ENCODE data around the gene SORBS1.

SORBS1 gene

DNA sequence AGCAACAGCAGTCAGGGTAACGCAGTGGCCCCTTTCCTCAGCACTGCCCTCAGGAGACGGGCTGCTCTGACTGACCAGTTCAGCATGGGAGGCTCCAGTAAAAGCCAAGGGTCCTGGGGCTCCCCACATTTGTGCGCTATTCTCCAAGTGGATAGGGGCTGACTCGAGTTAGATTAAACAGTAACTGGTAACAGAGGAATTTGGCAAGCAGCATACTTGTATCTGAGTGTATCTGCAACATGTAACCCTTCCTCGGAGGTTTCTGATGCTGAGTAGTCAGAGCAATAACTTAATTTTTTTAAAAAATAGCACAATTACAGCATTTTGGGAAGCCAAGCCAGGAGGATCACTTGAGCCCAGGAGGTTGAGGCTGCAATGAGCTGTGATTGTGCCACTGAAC is 22.8 kb downstream of the SORBS1 start:
- DNase-seq, result no peak

DNA sequence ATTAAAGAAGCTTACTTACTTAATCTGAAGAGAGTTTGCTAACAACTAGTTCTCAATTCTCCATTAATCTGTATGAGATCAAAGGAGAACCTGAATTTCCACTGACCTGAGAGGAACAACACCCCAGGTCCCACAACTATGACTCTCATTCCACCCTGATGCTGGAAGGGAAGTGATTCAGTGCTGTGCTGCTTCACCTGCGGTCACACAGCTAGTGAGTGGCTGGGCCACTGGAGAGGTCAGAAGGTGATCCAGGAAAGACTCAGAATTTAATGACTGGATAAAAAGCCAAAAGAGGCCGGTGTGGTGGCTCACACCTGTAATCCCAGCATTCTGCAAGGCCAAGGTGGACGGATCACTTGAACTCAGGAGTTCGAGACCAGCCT is 23.6 kb downstream of the SORBS1 start:
- no peak for DNase-seq

DNA sequence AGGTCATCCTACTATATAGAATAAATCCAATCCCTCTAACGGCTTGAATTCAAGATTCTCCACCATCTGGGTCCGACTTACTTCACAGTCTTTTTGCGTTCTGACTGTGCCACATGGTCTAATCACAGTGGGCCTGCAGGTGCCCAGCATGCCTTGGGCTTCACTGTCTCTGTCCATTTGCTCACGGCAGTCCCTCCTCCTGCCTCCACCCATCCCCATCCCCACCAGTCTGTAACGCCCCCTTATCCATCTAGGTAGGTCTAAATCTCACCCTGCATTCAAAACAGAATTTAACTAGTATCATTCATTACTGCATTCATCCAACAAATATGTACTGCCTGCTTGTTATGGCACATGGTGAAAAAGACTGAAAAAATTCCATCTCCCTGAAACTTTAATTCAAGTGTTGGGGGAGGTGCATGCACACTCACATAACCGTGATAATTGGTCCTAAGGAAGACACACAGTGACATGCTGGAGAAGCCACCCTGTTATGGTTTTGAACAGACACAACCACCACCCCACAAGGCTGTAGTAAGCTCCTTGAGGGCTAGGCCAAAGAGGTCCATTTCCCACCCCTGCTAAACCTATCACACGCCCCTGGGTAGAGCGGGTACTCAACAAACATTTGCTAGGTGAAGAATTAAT is 24.2 kb downstream of the SORBS1 start:
- no peak for DNase-seq

DNA sequence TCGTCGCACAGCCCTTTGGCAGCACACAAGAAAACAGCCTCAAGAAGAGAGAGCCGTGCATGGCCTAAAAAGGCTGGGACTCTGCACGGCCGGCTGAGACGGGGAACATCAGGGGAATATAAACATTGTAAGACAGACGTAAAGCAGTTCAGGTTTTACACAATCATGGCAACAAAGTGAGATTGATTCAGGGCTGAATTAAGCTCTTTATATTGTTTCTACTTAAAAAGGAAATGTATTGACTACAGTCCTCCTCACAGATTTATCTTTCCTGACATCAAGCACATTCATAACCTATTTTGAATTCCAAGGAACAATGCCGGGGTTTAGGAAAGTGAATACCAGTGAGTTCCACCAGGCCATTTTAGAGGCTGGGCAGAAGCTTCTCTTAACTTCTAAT is 25.2 kb downstream of the SORBS1 start:
- DNase-seq, result no peak

DNA sequence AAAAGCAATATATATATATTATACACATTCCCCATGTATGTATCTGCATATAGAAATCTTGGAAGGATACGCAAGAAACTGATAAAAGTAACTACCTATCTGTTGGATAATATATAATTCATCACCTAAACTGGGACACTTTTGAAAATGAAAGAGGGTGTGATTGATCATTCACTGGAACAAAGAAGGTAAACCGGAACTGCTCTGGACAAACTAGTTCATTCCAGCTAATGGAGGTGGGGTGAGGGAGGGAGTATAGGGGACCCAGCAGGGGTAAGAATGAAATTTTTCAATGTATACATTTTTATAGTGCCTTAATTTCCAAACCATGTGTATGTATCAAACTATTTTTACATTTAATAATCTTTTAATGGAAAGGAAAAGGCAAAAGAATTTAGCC is 25.6 kb downstream of the SORBS1 start:
- no peak for DNase-seq

DNA sequence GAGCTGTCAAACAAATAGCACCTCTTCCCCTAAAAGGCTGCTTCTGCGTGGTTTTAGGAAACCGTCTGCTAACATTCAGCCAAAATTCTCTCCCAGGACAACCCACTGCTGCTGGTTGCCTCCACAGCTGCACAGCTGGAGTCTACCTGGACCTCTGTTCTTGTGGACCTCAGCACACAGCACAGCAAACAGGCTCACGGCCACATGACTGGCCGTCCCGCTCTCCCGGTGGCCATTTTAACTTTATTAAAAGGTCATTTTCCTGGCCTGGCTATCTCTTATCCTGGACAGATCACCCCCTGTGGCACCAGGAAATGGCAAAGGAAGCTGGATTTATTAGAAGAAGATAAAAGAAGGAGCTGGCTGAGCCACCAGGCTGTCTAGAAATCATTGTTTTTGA is 27.6 kb downstream of the SORBS1 start:
- no peak for DNase-seq

DNA sequence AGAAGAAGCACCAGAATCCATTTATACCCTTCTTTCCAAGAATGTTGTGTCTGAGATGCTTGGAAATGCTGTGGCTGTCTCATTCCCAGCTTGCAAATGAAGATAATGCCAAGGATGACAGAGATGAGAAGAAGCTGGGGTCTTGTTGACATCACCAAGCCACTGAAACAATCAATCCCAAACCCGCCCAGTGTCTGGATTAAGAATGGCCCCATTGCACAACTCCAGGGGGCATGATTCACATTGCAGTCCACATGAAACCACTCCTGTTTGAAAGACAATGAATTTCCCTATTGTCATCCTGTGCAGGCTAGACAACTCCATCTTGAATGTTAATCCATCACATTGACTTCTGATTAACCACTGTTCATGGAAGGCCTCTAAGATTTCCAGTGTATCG is 28.6 kb downstream of the SORBS1 start:
- DNase-seq, result no peak

DNA sequence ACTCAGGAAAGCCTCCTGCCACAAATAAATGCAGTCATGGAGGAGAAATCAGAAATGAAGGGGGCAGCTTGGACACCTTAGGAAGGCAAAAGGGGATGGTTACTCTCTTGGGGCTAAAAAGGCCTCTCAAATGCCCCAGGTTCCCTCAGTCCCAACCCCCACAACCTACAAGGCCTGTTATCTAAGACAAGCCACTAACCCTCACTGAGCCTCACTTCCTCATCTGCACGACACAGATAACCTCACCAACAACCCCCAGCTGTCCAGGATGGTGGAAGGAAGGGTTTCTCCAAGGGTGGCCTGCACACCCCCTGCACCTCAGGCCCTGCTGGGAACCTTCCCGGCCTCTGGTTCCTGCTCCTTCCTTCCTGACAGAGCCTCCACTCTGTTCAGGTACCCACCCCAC is 29.2 kb downstream of the SORBS1 start:
- DNase-seq, result no peak

DNA sequence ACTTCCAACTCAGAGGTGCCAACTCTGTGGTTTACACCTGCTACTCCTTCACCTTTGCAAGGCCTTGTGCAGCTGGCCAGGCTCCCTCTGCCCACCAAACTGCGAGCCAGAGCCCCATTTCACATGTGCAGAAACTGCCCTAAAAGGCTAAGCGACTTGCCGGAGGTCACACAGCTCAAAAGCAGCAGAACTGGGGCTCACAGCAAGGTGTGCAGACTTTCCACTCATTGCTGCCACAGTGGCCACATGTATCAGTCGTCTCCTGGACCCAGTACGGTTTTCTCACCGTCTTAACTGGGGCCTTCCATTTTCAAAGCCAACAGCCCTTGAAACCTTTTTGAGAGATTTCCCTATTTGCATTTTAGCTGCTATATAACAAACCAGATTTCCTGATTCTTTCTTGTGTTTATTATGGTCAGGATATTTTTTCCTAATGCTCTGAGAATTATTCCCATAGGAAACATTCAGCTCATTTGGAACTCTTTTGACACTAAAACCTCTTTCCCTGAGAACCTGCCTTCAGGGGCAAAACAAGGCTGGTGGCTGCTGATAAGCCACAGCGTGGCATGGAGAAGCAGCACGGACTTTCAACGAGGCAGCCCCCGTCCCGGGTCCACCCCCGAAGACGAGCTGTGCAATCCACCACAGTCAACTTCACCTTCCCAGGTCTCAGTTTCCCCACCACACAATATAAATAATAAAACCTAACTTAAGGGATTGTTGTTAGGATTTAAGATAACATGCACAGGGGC is 29.9 kb downstream of the SORBS1 start:
- DNase-seq, result no peak

DNA sequence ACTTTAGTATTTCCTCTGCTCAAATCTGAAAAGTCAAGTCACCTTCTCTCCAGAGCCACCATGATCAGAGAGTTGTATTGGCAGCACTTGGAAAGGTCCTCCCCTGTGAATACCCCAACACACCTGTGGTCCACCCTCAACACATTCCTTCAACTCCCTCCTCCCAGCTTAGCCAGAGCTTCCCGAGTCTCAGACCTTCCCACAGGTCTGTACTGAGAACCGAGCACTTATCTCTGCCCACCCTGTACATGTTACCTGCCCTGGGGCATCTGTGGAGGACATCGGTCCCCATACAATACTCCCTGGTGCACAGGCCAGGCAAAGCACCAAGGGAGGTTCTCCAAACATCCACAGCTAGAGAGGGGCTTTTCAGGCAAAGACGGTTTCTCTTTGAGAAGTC is 30.6 kb downstream of the SORBS1 start:
- no peak for DNase-seq

DNA sequence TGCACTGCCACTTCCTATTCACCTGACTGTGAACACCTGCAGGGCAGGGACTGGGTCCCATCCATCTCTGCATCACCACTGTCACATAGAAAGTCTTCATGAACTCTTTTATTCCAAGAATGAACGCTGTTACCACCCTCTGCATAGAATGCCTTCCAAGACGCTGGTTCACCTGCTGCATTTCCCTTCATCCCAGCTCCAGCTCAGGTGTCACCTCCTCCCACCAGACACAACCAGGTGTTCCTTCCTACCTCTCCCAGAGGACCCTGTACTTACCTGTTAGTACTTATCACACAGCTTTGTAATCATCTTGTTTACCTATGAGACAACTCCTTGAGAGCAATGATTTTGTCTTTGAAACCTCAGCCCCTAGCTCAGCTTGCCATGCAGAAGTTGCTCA is 31.1 kb downstream of the SORBS1 start:
- no peak for DNase-seq

DNA sequence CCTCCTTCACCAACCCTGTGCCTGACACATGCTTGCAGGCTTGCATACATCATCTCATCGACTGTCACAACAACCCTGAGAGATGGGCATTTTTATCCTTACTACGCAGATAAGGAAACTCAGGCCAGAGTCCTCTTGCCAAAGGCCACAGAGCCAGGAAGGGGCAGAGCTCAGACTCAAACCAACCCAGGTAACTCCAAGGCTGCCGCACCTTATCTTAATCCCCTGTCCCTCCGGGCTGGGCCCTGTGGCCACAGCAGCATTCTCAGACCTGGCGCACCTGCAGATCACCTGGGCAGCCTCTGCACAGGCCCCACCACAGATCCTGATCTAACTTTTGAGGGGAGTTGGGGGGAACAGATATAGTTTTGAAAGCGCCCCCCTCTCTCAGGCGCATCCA is 35.1 kb downstream of the SORBS1 start:
- no peak for DNase-seq

DNA sequence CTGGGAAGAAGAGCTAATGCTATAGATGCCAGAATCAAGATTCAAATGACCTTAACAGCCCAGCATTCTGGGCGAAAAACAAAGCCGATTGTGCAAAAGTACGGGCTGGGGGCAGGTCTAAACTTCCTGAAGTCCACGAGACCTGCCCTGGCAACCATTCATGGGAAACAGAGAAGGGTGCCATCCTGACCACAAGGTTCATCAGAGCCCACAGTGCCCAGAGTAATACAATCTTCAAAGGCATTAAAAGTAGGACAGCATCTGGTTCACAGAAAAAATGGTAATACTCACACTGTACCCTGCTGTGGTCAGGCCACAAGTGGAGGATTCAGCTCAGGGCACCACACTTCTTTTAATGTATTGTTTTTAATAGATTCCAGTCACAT is 36.1 kb downstream of the SORBS1 start:
- DNase-seq, result no peak

DNA sequence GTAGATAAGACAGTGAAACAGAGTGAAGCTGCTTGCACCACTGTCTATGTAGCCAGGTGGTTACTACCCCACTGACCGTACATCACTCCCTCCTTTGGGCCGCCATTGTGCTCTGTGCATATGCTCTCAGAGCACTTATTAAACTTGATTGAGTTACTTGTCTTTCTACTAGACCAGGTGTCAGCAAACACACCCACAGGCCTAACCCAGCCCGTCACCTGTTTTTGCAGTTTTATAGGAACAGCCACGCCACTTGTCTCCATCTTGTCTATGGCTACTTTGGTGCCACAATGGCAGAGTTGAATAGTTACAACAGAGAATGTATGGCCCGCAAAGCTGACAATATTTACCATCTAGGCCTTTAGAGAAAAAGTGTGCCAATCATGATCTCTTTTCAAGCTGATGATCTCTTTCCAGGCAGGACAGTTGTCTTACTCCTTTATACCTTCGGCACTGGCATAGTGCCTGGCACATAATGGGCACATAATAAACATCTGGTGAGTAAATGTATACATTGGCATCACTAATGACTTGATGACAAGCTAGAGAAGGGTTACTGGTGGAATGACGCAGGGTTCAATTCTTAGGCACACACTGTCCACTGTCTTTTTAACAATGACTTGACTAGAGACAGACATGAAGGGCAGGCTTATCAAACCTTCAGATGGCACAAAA is 36.7 kb downstream of the SORBS1 start:
- no peak for DNase-seq

DNA sequence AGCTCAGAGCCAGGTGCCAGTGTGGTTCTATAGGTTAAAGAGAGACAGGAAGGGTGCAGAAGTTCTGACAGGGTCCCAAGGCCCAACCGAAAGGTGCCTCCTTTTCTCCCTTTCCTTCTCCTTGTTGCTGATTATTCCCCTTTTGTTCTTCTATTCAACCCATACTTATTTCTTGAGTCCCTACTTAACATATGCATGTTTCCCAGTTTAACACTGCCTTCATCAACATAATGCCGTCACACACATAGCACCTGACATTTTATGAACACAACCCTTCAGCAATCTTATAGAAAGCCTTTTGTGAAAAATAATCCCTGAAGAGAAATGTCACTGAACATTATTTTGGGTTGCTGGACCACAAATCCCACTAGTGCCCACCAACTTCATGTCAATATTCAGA is 39.1 kb downstream of the SORBS1 start:
- no peak for DNase-seq

DNA sequence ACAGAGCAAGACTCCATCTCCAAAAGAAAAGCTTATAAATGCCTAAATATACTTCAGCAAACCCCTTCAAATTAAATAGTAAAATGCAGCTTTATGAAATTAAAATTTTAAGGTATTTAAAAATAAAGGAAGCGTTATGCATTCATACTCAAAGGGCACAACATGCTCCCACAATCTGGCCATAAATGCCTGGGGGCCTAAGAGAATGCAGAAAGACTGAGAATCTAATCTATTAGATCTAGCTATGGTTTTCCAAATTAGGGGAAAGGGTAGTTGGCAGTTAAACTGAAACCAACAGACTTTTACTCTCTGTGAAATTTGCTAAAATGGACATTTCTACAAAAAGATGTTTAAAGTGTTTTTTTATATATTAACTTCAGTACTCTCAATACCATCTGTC is 40.6 kb downstream of the SORBS1 start:
- DNase-seq, result no peak

DNA sequence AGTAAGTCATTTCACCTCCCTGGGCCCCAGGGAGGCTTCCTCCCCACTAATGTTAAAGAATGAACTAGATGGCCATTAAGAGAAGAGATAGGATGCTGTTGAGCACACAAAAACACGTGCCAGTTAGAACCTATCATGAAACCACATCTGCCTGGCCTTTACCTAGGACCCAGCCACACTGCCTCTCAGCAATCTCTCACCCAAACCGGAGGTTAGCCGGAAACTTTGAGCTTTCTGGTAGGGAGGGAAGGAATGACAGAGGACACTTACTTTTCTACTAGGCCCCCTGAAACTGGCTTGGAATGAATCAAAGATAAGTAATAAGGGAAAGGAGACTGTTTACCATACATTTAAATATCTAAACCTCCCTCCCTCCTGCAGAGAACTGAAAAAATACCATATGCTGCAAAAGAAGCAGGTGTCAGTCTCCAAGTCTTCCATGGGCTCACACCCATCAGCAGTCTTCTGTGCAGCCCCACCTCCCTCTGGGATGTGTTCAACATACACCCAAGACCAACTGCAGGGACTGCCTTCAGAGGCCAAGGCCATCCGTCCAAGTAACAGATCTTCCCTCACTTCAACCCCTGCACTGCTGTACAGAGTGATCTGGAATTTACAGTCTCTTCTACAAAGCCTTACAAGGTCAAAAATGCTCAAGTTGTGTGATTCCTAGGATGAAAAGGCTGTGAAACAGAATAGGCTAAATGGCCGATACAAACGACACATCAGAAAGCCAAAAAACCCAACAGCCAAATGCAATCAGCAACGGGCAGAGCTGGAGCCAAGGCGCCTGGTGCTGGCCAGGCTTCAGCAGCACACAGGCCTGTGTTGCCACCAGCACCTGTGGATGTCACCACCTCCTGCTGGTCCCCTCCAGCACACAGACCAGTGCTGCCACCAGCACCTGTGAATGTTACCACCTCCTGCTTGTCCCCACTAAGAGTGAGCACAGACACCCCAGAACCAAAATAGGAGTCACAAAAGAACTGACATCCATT is 42.4 kb downstream of the SORBS1 start:
- no peak for DNase-seq

DNA sequence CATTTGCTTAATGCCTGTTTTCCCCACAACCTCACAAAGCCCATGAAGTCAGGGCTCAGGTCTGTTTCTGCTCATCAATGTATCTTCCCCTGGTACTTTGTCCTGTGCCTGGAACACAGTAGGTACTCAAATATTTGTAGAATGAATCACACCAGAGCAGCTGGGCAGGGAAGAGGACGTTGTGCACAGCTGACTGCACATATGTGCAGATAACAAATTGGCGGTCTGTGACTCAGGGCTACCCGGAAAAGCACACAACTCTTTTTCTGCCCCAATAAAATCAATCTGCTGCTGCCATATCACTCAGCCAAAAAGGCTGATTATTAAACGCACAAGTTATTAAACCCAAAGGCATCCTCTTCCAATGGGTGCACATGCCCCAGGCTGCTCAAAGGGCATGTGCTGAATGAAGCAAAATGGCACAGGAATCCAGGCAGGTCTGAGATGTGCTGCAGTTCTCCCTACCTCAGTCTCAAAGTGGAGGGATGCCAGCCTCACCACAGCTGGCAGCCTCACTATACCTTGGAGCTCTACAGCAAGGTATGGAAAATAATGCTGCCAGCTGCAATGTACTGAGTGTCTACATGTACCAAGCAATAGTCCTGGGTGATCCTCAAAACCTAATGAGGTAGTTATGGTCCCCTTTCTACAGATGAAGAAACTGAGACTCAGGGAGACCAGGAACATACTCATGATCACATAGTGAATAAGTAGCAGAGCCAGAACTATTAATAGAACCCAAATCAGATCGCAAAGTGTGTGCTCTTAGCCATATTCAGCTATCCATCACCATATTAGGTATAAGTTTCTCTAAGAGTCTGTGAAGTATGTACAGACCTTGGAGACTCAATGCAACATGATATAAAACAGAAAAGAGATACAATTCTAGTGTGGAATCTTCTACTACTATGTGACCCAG is 43.4 kb downstream of the SORBS1 start:
- DNase-seq, result no peak

DNA sequence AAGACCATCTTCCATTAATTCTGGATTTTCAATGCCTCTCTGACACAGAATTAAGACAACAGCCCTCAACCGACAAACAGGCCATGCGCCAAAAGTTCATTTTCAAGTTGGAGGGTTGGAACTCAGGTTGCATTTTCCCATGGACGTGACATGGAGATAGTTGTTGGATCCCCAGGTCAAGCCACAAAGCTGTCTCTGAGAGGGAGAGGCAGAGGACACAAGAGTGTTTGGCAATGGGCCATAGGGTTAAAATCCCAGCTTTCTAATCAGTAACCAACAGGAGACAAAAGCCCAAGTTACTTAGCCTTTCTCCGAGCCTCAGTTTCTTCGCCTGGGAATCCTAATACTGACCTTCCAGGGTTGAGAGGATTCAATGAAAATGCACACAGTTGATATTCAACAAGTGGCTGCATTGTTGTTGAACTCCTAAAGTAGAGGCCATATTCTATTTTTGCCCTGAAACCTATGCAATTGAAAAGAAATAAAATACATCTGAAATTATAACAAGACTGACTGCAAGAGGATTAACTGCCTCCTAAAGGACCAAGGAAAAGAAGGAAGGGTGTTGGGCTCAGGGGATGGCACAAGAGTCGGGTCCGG is 44.3 kb downstream of the SORBS1 start:
- DNase-seq, result no peak

DNA sequence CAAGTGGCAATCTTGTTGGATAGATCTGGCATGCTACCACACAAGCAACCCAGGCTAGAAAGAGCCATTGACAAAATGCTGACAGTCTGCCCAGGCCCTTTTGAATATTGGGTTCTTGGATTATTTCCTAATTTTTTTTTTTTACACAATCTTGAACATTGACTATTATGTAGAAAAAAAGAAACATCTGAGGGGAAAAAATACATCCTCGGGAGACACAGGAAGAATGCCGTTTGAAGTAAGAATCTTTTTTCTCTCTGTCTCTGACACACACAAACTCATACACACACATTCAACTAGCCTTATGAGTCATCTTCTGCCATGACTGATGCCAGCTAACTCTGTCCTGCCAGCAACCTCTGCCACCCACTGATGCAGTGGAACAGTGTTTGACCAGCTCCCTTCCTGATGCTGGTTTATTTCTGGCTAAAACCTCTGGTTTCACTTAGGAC is 47.2 kb downstream of the SORBS1 start:
- DNase-seq, result peak; percentile 34 to 41

DNA sequence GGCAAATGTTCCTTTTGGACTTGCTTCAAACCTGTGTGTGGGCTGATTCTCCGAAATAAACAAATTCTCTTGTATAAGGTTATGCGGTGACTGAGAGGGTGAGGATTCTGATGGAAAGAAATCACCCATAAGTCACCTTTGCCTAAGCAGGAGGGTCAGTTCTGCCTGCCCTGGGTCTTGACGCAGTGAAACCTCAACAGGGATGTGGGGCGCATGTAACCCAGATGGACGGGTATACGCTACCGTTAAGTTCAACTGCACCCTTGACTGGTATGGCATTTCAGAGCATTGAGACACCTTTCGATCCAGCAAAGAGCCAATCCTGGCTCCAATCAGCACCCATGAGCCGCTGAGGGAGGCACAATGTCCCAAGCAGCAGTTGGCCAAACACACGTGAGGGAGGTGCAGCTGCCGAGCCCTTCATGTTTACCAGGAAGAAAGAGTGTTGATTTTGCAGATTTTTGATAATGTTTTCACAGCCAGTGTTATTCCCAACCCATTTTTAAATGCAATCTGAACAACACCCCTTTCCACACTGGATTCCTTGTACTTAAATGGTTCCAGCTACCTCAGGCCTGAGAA is 48.1 kb downstream of the SORBS1 start:
- DNase-seq, result no peak

All from activated T-cell treated with anti-CD3 and anti-CD28 coated beads, Interleukin-2, amount 50 U/mL, for 48 hours (primary cell).